K562 (cell line): ENCODE data around the gene APPBP2.

Experiments
- DNMT1 ChIP-seq: fragments of 450-650 bp; IDR thresholded peaks from 2 replicates; pipeline ENCODE4 v1.6.1; 2016; ENCODE audit warnings: antibody characterized with exemption, mild to moderate bottlenecking
- HBP1 ChIP-seq: fragments of 450-650 bp; formaldehyde crosslinking; IDR thresholded peaks from 2 replicates; pipeline ENCODE4 v1.4.0; 2022; ENCODE audit warnings: missing genetic modification characterization
- KDM2B ChIP-seq: fragments of 250-450 bp; sonication (Bioruptor Pico); IDR thresholded peaks from 2 replicates; pipeline ENCODE4 v1.8.0; 2021; ENCODE audit warnings: mild to moderate bottlenecking, moderate library complexity
- MXI1 ChIP-seq: IDR thresholded peaks from 2 replicates; pipeline ENCODE4 v1.6.1; 2011; ENCODE audit warnings: low read depth, mild to moderate bottlenecking, improper control_type of control experiment, low read length
- POLR2A ChIP-seq: fragments of 450-650 bp; conservative IDR thresholded peaks from 2 replicates; pipeline ENCODE4 v1.6.1; 2016
- SREBF1 ChIP-seq: fragments of 150-350 bp; IDR thresholded peaks from 2 replicates; pipeline ENCODE4 v1.6.1; 2014; ENCODE audit warnings: antibody characterized with exemption, low read depth, low read length, borderline replicate concordance
- ZNF274 ChIP-seq: IDR thresholded peaks from 2 replicates; pipeline ENCODE4 v1.6.1; 2011; ENCODE audit warnings: low read depth, mild to moderate bottlenecking, low read length, moderate library complexity, borderline replicate concordance
- ZNF324 ChIP-seq: fragments of 250-450 bp; sonication (Bioruptor Pico); IDR thresholded peaks from 2 replicates; pipeline ENCODE4 v1.4.0; 2020; ENCODE audit warnings: mild to moderate bottlenecking

DNA sequence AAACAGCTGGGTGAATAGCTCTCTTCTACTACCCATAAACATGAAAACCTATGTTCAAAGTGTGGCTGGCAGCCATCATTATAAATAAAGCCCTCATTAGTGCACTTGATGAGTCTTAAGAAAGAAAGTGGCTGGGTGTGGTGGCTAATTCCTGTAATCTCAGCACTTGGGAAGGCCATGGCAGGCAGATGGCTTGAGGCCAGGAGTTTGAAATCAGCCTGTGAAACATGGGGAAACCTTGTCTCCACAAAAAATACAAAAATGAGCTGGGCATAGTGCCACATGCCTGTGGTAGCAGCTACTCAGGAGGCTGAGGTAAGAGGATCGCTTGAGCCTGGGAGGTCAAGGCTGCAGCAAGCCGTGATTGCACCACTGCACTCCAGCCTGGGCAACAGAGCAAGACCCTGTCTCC, 28.3 kb upstream of the APPBP2 start:
- TF ChIP-seq POLR2A (no peak), DNMT1 (no peak), HBP1 (no peak), SREBF1 (no peak), MXI1 (no peak), ZNF324 (no peak), KDM2B (no peak), ZNF274 (no peak)
